NB4 (cell line): ENCODE results near the gene DENND1A.

ENCODE experiments used
- DNase-seq: peaks from one replicate; pipeline ENCODE4 v3.0.0; 2010; ENCODE audit warnings: low read depth
- H3K4me3 ChIP-seq: one replicate; pipeline ENCODE4 v1.5.1; 2011; ENCODE audit warnings: mild to moderate bottlenecking, low read depth, low read length, moderate library complexity
- CTCF ChIP-seq: IDR thresholded peaks from one replicate; pipeline ENCODE4 v1.5.1; 2012; ENCODE audit warnings: low read depth, low read length
- MAX ChIP-seq: IDR thresholded peaks from 2 replicates; pipeline ENCODE4 v1.6.1; 2011; ENCODE audit warnings: low read depth, low read length
- MYC ChIP-seq: IDR thresholded peaks from 2 replicates; pipeline ENCODE4 v1.6.1; 2011; ENCODE audit warnings: low read depth, low read length
- POLR2A ChIP-seq: IDR thresholded peaks from 2 replicates; pipeline ENCODE4 v1.6.1; 2011; ENCODE audit warnings: mild to moderate bottlenecking; ENCODE audit not compliant: insufficient read length; ENCODE audit errors: extremely low read depth

Gene DENND1A

GRCh38 chr9:123534336-123534735 is 395.6 kb downstream of the DENND1A start:
- DNase-seq: no peak
- no peak for TF ChIP-seq MAX
- TF ChIP-seq CTCF: no peak
- no peak for TF ChIP-seq POLR2A
- TF ChIP-seq MYC: no peak
- no peak overlapping the region for H3K4me3 ChIP-seq

- no peak overlapping the region for H3K4me3 ChIP-seq
- DNase-seq: no peak
- TF ChIP-seq POLR2A (no peak), MAX (no peak), MYC (no peak), CTCF (no peak)
Observed at GRCh38 chr9:123530244-123530643, 399.7 kb downstream of the DENND1A start.

GRCh38 chr9:123528501-123528900 is 401.4 kb downstream of the DENND1A start:
- DNase-seq: no peak
- no peak for TF ChIP-seq MAX
- TF ChIP-seq CTCF: no peak
- TF ChIP-seq MYC: no peak
- TF ChIP-seq POLR2A: no peak
- no peak overlapping the region for H3K4me3 ChIP-seq

GRCh38 chr9:123527981-123528380 is 401.9 kb downstream of the DENND1A start:
- no peak overlapping the region for H3K4me3 ChIP-seq
- TF ChIP-seq POLR2A: no peak
- no peak for TF ChIP-seq MAX
- no peak for TF ChIP-seq CTCF
- TF ChIP-seq MYC: no peak
- no peak for DNase-seq

- DNase-seq: no peak
- H3K4me3 ChIP-seq: no peak overlapping the region
- TF ChIP-seq CTCF: no peak
Observed at GRCh38 chr9:123525957-123526356, 404.0 kb downstream of the DENND1A start.

- no peak for TF ChIP-seq POLR2A
- TF ChIP-seq MAX: no peak
- no peak for TF ChIP-seq CTCF
- no peak for TF ChIP-seq MYC
Observed at GRCh38 chr9:123525424-123525823, 404.5 kb downstream of the DENND1A start.

More at GRCh38 chr9:123525424-123525823, 404.5 kb downstream of the DENND1A start:
- no peak for DNase-seq
- H3K4me3 ChIP-seq: no peak overlapping the region
